Measurements from ENCODE around the gene HEMK1. TPM values are rescaled to one million over a fixed set of nuclear protein-coding genes. Genes with fewer than 3 reads are reported as not detected.

The HEMK1 gene
- total RNA-seq, 1 experiment from 2014 or later: 12.6 TPM

DNA sequence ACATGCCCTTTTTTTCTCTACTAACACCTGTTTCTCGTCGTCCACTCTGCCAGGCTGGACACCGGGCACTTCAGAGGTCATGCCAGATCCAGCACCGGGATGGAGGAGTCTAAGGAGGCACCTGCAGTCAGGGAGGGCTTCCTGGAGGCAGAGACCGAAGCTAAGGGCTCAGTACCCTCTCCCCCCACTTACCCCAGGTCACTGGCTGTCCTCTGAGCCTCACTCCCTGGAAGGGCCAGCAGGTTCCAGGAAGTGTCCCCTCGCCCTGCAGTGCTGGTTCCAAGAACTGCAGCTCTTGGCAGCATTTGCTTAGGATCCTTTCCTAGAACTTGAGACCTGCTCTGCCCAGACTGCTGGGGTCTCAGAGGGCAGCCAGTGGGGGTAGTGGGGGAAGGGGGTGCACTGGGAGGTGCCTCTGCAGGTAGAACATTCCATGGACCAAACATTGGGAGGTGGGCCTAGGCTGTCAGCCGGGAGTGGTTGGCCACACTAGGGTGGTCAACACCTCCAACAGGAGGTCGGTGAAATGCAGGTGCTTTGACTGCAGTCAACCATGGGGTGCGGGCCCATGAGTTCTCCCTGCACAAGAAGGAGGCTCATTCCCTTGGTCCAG is 30.9 kb downstream of the HEMK1 start:
- no peaks in the 10 kb centered on the region for H3K36me3 ChIP-seq (ENCODE audit: control insufficient read depth, insufficient read depth, low read length)
- H3K4me1 ChIP-seq: peaks cover 37% of the 10 kb centered on the region
- Mint-ChIP-seq H3K27me3 (ENCODE audit: insufficient read depth, unreplicated experiment) (no peaks in the 10 kb centered on the region), H3K36me3 (ENCODE audit: insufficient read depth, unreplicated experiment) (peaks cover 4% of the 10 kb centered on the region), H3K27ac (ENCODE audit: unreplicated experiment) (peak overlapping the region; percentile 98), H3K4me1 (ENCODE audit: low read depth, unreplicated experiment) (peaks cover 20% of the 10 kb centered on the region), H3K4me3 (ENCODE audit: unreplicated experiment) (no peak overlapping the region), H3K9me3 (ENCODE audit: unreplicated experiment) (no peaks in the 10 kb centered on the region)
- BruUV-seq (replicated peaks): no TSS peak
- H3K27me3 ChIP-seq (replicated peaks; ENCODE audit: control insufficient read depth, insufficient read depth, low read length): no peaks in the 10 kb centered on the region
- no peak overlapping the region for H3K4me3 ChIP-seq (ENCODE audit: low read depth, low read length)
- TF ChIP-seq, protein P1, sequence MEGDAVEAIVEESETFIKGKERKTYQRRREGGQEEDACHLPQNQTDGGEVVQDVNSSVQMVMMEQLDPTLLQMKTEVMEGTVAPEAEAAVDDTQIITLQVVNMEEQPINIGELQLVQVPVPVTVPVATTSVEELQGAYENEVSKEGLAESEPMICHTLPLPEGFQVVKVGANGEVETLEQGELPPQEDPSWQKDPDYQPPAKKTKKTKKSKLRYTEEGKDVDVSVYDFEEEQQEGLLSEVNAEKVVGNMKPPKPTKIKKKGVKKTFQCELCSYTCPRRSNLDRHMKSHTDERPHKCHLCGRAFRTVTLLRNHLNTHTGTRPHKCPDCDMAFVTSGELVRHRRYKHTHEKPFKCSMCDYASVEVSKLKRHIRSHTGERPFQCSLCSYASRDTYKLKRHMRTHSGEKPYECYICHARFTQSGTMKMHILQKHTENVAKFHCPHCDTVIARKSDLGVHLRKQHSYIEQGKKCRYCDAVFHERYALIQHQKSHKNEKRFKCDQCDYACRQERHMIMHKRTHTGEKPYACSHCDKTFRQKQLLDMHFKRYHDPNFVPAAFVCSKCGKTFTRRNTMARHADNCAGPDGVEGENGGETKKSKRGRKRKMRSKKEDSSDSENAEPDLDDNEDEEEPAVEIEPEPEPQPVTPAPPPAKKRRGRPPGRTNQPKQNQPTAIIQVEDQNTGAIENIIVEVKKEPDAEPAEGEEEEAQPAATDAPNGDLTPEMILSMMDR (IDR thresholded peaks at IDR 0.05; ENCODE audit: insufficient read depth in 1 of 2, low read depth in 1 of 2, low read length in 1 of 2, severe bottlenecking in 1 of 2, unreplicated experiment in 1 of 2): no peak
- POLR2A ChIA-PET: no interaction called here
- intact Hi-C loops (cut with micrococcal nuclease; ENCODE audit: unreplicated experiment): loop anchor here (2.0 kb wide), 1 partner anchor 15 kb away; no protein-coding TSS in a partner anchor
- DNase-seq: no peak
- CTCF ChIA-PET: interaction anchor here (3.2 kb wide), 1 partner anchor 12 kb away, joined by 19 read pairs; the partner anchor contains the start of gene CISH
- H3K9me3 ChIP-seq: no peaks in the 10 kb centered on the region

DNA sequence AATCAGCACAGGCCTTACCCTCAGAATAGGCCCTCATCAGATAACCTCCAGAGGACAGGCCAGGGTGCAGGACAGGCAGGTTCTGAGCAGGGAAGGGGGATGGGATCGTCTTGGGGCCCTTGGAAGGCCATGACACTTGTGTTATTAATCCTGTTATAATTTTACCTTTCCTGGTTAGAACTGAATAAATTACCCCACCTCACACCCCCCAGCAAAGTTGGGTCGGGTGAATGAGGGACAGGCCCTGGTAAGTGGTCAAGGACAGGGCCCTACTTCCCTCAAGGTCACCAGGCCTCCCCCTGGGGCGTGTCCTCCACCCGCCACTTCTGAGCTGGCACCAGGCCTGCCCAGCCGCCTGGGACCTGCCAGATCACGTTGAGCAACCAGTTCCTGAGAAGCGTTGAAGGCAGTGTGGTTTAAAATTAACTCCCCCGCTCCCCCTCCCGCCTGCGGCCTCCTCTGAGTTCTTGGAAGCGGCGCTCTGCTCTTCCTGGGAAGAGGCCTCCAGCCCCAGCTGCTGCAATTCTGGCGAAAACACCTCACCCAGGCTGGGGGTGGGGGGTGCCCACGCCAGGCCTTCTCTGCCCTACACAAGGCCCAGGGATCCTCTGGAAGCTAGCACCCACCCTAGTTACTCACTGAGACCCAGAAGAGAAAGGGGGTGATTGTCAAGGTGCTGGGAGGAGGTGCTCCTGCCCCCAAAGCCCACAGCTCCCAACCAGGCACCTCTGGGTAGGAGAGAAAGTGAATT is 31.7 kb downstream of the HEMK1 start:
- H3K27me3 Mint-ChIP-seq (ENCODE audit: insufficient read depth, unreplicated experiment): no peaks in the 10 kb centered on the region
- Histone ChIP-seq H3K36me3 (ENCODE audit: control insufficient read depth, insufficient read depth, low read length) (no peaks in the 10 kb centered on the region), H3K4me3 (ENCODE audit: low read depth, low read length) (no peak overlapping the region), H3K9me3 (no peaks in the 10 kb centered on the region), H3K27me3 (replicated peaks; ENCODE audit: control insufficient read depth, insufficient read depth, low read length) (no peaks in the 10 kb centered on the region), H3K4me1 (peaks cover 37% of the 10 kb centered on the region)
- peak overlapping the region; percentile 70 for H3K4me3 Mint-ChIP-seq (ENCODE audit: unreplicated experiment)
- no TSS peak for BruUV-seq (replicated peaks)
- peak; percentile 87 to 93 for DNase-seq
- peaks cover 4% of the 10 kb centered on the region for H3K36me3 Mint-ChIP-seq (ENCODE audit: insufficient read depth, unreplicated experiment)
- H3K27ac Mint-ChIP-seq (ENCODE audit: unreplicated experiment): peak overlapping the region; percentile 98
- ChIA-PET POLR2A (interaction anchor here (0.9 to 2.6 kb wide), 4 partner anchors 8 to 336 kb away, joined by 3 to 14 read pairs (median 8); partner anchors contain the start of genes CISH and HEMK1), CTCF (interaction anchor here (0.7 to 3.2 kb wide), 4 partner anchors 11 to 32 kb away, joined by 3 to 19 read pairs (median 6); partner anchors contain the start of genes CISH and HEMK1)
- intact Hi-C loops (cut with micrococcal nuclease; ENCODE audit: unreplicated experiment): loop anchor here (1.0 to 2.0 kb wide), 2 partner anchors 13 to 16 kb away; no protein-coding TSS in a partner anchor
- peaks cover 20% of the 10 kb centered on the region for H3K4me1 Mint-ChIP-seq (ENCODE audit: low read depth, unreplicated experiment)
- TF ChIP-seq, protein P1 (IDR thresholded peaks at IDR 0.05; ENCODE audit: insufficient read depth in 1 of 2, low read depth in 1 of 2, low read length in 1 of 2, severe bottlenecking in 1 of 2, unreplicated experiment in 1 of 2): no peak
- H3K9me3 Mint-ChIP-seq (ENCODE audit: unreplicated experiment): no peaks in the 10 kb centered on the region

DNA sequence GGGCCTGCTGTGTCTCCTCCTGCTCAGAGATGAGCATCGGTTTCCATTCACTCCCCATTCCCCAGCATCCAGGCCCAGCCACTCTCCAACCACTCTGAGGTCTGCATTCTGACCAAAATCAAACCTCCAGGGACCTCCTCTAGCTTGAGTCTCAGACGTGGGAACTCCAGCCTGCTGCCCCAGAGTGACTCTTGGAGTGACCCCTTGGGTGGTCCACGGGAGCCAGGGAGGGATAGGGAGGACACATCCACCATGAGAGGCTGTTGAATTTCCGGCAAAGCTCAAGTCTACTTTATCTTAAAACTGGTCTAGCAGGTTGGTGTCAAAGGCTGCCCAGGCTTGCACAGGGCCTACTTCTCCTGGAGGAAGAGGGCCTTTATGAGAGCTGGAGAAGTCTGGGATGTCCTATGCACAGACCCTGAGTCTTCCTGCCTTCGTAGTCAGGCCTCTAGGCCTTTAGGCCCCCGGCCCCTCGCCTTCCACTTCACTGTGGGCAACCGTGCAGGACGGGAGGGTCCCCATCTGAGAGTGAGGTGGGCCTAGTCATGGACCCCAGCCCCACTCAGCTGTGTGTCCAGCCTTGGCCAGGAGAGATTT is 33.4 kb downstream of the HEMK1 start:
- intact Hi-C loops (cut with micrococcal nuclease; ENCODE audit: unreplicated experiment): no loop called here
- CTCF ChIA-PET: interaction anchor here (0.6 to 3.2 kb wide), 3 partner anchors 9 to 343 kb away, joined by 3 to 19 read pairs (median 8); partner anchors contain the start of gene CISH
- Histone ChIP-seq H3K4me3 (ENCODE audit: low read depth, low read length) (no peak overlapping the region), H3K9me3 (no peaks in the 10 kb centered on the region), H3K4me1 (peaks cover 37% of the 10 kb centered on the region), H3K27me3 (replicated peaks; ENCODE audit: control insufficient read depth, insufficient read depth, low read length) (no peaks in the 10 kb centered on the region), H3K36me3 (ENCODE audit: control insufficient read depth, insufficient read depth, low read length) (no peaks in the 10 kb centered on the region)
- TF ChIP-seq, protein P1 (IDR thresholded peaks at IDR 0.05; ENCODE audit: insufficient read depth in 1 of 2, low read depth in 1 of 2, low read length in 1 of 2, severe bottlenecking in 1 of 2, unreplicated experiment in 1 of 2): no peak
- no TSS peak for BruUV-seq (replicated peaks)
- Mint-ChIP-seq H3K4me3 (ENCODE audit: unreplicated experiment) (peak overlapping the region; percentile 70), H3K9me3 (ENCODE audit: unreplicated experiment) (no peaks in the 10 kb centered on the region), H3K27ac (ENCODE audit: unreplicated experiment) (peak overlapping the region; percentile 98), H3K27me3 (ENCODE audit: insufficient read depth, unreplicated experiment) (no peaks in the 10 kb centered on the region), H3K4me1 (ENCODE audit: low read depth, unreplicated experiment) (peaks cover 20% of the 10 kb centered on the region), H3K36me3 (ENCODE audit: insufficient read depth, unreplicated experiment) (peaks cover 4% of the 10 kb centered on the region)
- peak; percentile 46 to 65 for DNase-seq
- POLR2A ChIA-PET: interaction anchor here (0.6 to 2.6 kb wide), 4 partner anchors 9 to 34 kb away, joined by 4 to 14 read pairs (median 8); partner anchors contain the start of genes CISH and HEMK1
